HG02943 (cell line): ENCODE data around the gene PRELP.
"Not testable (repeated sequence)": the region's sequence is repeated elsewhere in the genome, so short reads cannot be mapped to it uniquely, and the experiment has no call there.

Experiments used
- ATAC-seq: cut with Tn5 transposase; IDR thresholded peaks from one replicate; pipeline ENCODE4 v1.9.1; 2021; ENCODE audit warnings: mild to moderate bottlenecking, low read depth, moderate library complexity; ENCODE audit not compliant: unreplicated experiment

Gene PRELP

GRCh38 chr1:203475012-203475981 is at the start of gene PRELP:
PRELP (plus strand) TSS chr1:203475806; CDS start chr1:203483185, 7,379 bp downstream.
- ATAC-seq = no peak

- no peak for ATAC-seq
Observed at GRCh38 chr1:203426366-203426765, 49.2 kb upstream of the PRELP start.

GRCh38 chr1:203426870-203427269 is 48.7 kb upstream of the PRELP start:
- ATAC-seq = no peak

- no peak for ATAC-seq
Observed at GRCh38 chr1:203427451-203427850, 48.2 kb upstream of the PRELP start.

- no peak for ATAC-seq
Observed at GRCh38 chr1:203428981-203429599, 46.5 kb upstream of the PRELP start.

GRCh38 chr1:203435615-203436014 is 40.0 kb upstream of the PRELP start:
- ATAC-seq = no peak

GRCh38 chr1:203437696-203438315 is 37.8 kb upstream of the PRELP start:
- no peak for ATAC-seq

- no peak for ATAC-seq
Observed at GRCh38 chr1:203439131-203439730, 36.4 kb upstream of the PRELP start.

GRCh38 chr1:203440771-203441170 is 34.8 kb upstream of the PRELP start:
- no peak for ATAC-seq

GRCh38 chr1:203441766-203442165 is 33.8 kb upstream of the PRELP start:
- ATAC-seq = no peak

GRCh38 chr1:203442821-203443220 is 32.8 kb upstream of the PRELP start:
- ATAC-seq = no peak

GRCh38 chr1:203443296-203443695 is 32.3 kb upstream of the PRELP start:
- no peak for ATAC-seq

- ATAC-seq = no peak
Observed at GRCh38 chr1:203444171-203444576, 31.4 kb upstream of the PRELP start.

GRCh38 chr1:203447151-203447550 is 28.5 kb upstream of the PRELP start:
- ATAC-seq = no peak

GRCh38 chr1:203447598-203447997 is 28.0 kb upstream of the PRELP start:
- ATAC-seq = not testable (repeated sequence)

- no peak for ATAC-seq
Observed at GRCh38 chr1:203448521-203449061, 27.0 kb upstream of the PRELP start.

- no peak for ATAC-seq
Observed at GRCh38 chr1:203450001-203450400, 25.6 kb upstream of the PRELP start.

- ATAC-seq = no peak
Observed at GRCh38 chr1:203450479-203451149, 25.0 kb upstream of the PRELP start.

- no peak for ATAC-seq
Observed at GRCh38 chr1:203451836-203452784, 23.5 kb upstream of the PRELP start.
